H9 (cell line): Measurements from ENCODE around the gene DLGAP4. TPM values are rescaled to one million over a fixed set of nuclear protein-coding genes. Genes with fewer than 3 reads are reported as not detected.
A peak's percentile ranks its signal among the peaks of the same experiment; 100 is the strongest.

Experiments
- DNase-seq: peaks from one replicate; pipeline ENCODE4 v3.0.0-alpha.2; 2017
- H2AFZ ChIP-seq: one replicate; pipeline ENCODE4 v1.6.1; 2013; ENCODE audit warnings: mild to moderate bottlenecking, low read length, control low read depth, moderate library complexity
- H2AK5ac ChIP-seq: 2 replicates; pipeline ENCODE4 v1.6.1; 2013; ENCODE audit warnings: low read length, control low read depth, mixed read lengths; ENCODE audit not compliant: insufficient read length
- H2BK120ac ChIP-seq: one replicate; pipeline ENCODE4 v1.6.1; 2013; ENCODE audit warnings: low read depth, mild to moderate bottlenecking, low read length, control low read depth, inconsistent platforms; ENCODE audit not compliant: poor library complexity, severe bottlenecking
- H2BK12ac ChIP-seq: 2 replicates; pipeline ENCODE4 v1.6.1; 2013; ENCODE audit warnings: low read length, control low read depth, mixed read lengths, low read depth; ENCODE audit not compliant: insufficient read length
- H2BK15ac ChIP-seq: 2 replicates; pipeline ENCODE4 v1.6.1; 2013; ENCODE audit warnings: low read depth, low read length, control low read depth
- H2BK20ac ChIP-seq: one replicate; pipeline ENCODE4 v1.6.1; 2013; ENCODE audit warnings: low read depth, mild to moderate bottlenecking, low read length, control low read depth, inconsistent platforms; ENCODE audit not compliant: poor library complexity, severe bottlenecking
- H2BK5ac ChIP-seq: 2 replicates; pipeline ENCODE4 v1.6.1; 2013; ENCODE audit warnings: low read length, control low read depth, mixed read lengths; ENCODE audit not compliant: insufficient read length
- H3K14ac ChIP-seq: 2 replicates; pipeline ENCODE4 v1.6.1; 2013; ENCODE audit warnings: low read length, control low read depth; ENCODE audit not compliant: insufficient read depth
- H3K18ac ChIP-seq: 2 replicates; pipeline ENCODE4 v1.6.1; 2013; ENCODE audit warnings: low read depth, mild to moderate bottlenecking, mixed read lengths, low read length, control low read depth; ENCODE audit not compliant: insufficient read length
- H3K23ac ChIP-seq: 2 replicates; pipeline ENCODE4 v1.6.1; 2013; ENCODE audit warnings: low read length, control low read depth, mixed read lengths, low read depth; ENCODE audit not compliant: insufficient read length
- H3K23me2 ChIP-seq: 2 replicates; pipeline ENCODE4 v1.6.1; 2013; ENCODE audit warnings: low read depth, mild to moderate bottlenecking, mixed read lengths, low read length, control low read depth; ENCODE audit not compliant: insufficient read length, poor library complexity, severe bottlenecking
- H3K27ac ChIP-seq: 2 replicates; pipeline ENCODE4 v1.5.1; 2013; ENCODE audit warnings: low read length, control low read depth, mixed read lengths, low read depth; ENCODE audit not compliant: insufficient read length
- H3K27me3 ChIP-seq: 2 replicates; pipeline ENCODE4 v1.6.1; 2013; ENCODE audit warnings: low read length, control low read depth, inconsistent platforms; ENCODE audit not compliant: insufficient read depth
- H3K4ac ChIP-seq: 2 replicates; pipeline ENCODE4 v1.6.1; 2013; ENCODE audit warnings: low read depth, mild to moderate bottlenecking, control low read depth, inconsistent platforms, low read length, moderate library complexity
- H3K4me1 ChIP-seq: 2 replicates; pipeline ENCODE4 v1.6.1; 2013; ENCODE audit warnings: low read length, control low read depth, inconsistent platforms; ENCODE audit not compliant: insufficient read depth
- H3K4me2 ChIP-seq: 2 replicates; pipeline ENCODE4 v1.6.1; 2013; ENCODE audit warnings: low read length, control low read depth, mixed read lengths; ENCODE audit not compliant: insufficient read length, insufficient read depth
- H3K56ac ChIP-seq: 2 replicates; pipeline ENCODE4 v1.6.1; 2013; ENCODE audit warnings: low read depth, mild to moderate bottlenecking, mixed read lengths, low read length, control low read depth; ENCODE audit not compliant: insufficient read length
- H3K79me1 ChIP-seq: 2 replicates; pipeline ENCODE4 v1.6.1; 2013; ENCODE audit warnings: low read depth, mild to moderate bottlenecking, moderate library complexity, low read length, control low read depth, inconsistent platforms; ENCODE audit not compliant: insufficient read depth, poor library complexity, severe bottlenecking
- H3K79me2 ChIP-seq: 2 replicates; pipeline ENCODE4 v1.6.1; 2013; ENCODE audit warnings: low read length, control low read depth, inconsistent platforms; ENCODE audit not compliant: insufficient read depth
- H3K9ac ChIP-seq: 2 replicates; pipeline ENCODE4 v1.6.1; 2013; ENCODE audit warnings: low read length, control low read depth, mixed read lengths; ENCODE audit not compliant: insufficient read length; ENCODE audit errors: extremely low read depth
- H3K9me3 ChIP-seq: one replicate; pipeline ENCODE4 v1.6.1; 2013; ENCODE audit warnings: low read depth, low read length, inconsistent platforms; ENCODE audit not compliant: control insufficient read depth
- H3T11ph ChIP-seq: one replicate; pipeline ENCODE4 v1.6.1; 2013; ENCODE audit warnings: mild to moderate bottlenecking, low read length, control low read depth, inconsistent platforms
- H4K20me1 ChIP-seq: one replicate; pipeline ENCODE4 v1.6.1; 2013; ENCODE audit not compliant: control insufficient read depth, insufficient read length, insufficient read depth
- H4K5ac ChIP-seq: 2 replicates; pipeline ENCODE4 v1.6.1; 2013; ENCODE audit warnings: low read depth, mild to moderate bottlenecking, mixed read lengths, low read length, control low read depth; ENCODE audit not compliant: insufficient read length
- H4K8ac ChIP-seq: replicated peaks from 2 replicates; pipeline ENCODE4 v1.6.1; 2013; ENCODE audit warnings: low read length, control low read depth, mixed read lengths, low read depth; ENCODE audit not compliant: insufficient read length
- H4K91ac ChIP-seq: 2 replicates; pipeline ENCODE4 v1.6.1; 2013; ENCODE audit warnings: low read depth, mild to moderate bottlenecking, moderate library complexity, mixed read lengths, low read length, control low read depth; ENCODE audit not compliant: insufficient read length
- H3K27ac Mint-ChIP-seq, 3 experiments: 2 replicates in 2 of 3; 3 replicates in 1 of 3; pipeline ENCODE4 v1.8.0; 2020 to 2021; ENCODE audit warnings: mixed read lengths in 3 of 3, mild to moderate bottlenecking in 1 of 3, moderate library complexity in 1 of 3
- H3K27me3 Mint-ChIP-seq: 2 replicates; pipeline ENCODE4 v1.8.0; 2021; ENCODE audit warnings: low read depth, mild to moderate bottlenecking, moderate library complexity, mixed read lengths
- H3K36me3 Mint-ChIP-seq, 3 experiments: 2 replicates in 2 of 3; 3 replicates in 1 of 3; pipeline ENCODE4 v1.8.0; 2020 to 2021; ENCODE audit warnings: low read depth in 3 of 3, mixed read lengths in 3 of 3; ENCODE audit not compliant: insufficient read depth in 1 of 3
- H3K4me1 Mint-ChIP-seq, 2 experiments: 2 replicates each; pipeline ENCODE4 v1.8.0; 2020; ENCODE audit warnings: mixed read lengths in 2 of 2
- H3K4me3 Mint-ChIP-seq, 2 experiments: 2 replicates in 1 of 2; 3 replicates in 1 of 2; pipeline ENCODE4 v1.8.0; 2020 to 2021; ENCODE audit warnings: mild to moderate bottlenecking in 2 of 2, mixed read lengths in 2 of 2, moderate library complexity in 1 of 2
- H3K9me3 Mint-ChIP-seq, 2 experiments: 2 replicates in 1 of 2; 3 replicates in 1 of 2; pipeline ENCODE4 v1.8.0; 2020; ENCODE audit warnings: mild to moderate bottlenecking in 2 of 2, mixed read lengths in 2 of 2, moderate library complexity in 1 of 2
- CTCF ChIP-seq: fragments of 200-600 bp; sonication (generic); conservative IDR thresholded peaks from 3 replicates; pipeline ENCODE4 v1.8.0; 2021; ENCODE audit warnings: antibody characterized with exemption, mild to moderate bottlenecking
- WGBS: extraction: QIAGEN DNeasy Blood & Tissue Kit; methylation state at CpG from one replicate; pipeline ENCODE4 v1.1.7; 2013; ENCODE audit warnings: missing lambda C conversion rate, low lambda C conversion rate, mixed read lengths; ENCODE audit not compliant: insufficient read length; ENCODE audit errors: extremely low coverage; 5-methylcytosine and 5-hydroxymethylcytosine counted together
- total RNA-seq: library from RNA; stranded (reverse); gene quantifications from 2 replicates; pipeline ENCODE4 v1.2.1, GENCODE V29; 2021

The DLGAP4 gene
- total RNA-seq, 1 experiment from 2014 or later = 48.0 TPM

DNA sequence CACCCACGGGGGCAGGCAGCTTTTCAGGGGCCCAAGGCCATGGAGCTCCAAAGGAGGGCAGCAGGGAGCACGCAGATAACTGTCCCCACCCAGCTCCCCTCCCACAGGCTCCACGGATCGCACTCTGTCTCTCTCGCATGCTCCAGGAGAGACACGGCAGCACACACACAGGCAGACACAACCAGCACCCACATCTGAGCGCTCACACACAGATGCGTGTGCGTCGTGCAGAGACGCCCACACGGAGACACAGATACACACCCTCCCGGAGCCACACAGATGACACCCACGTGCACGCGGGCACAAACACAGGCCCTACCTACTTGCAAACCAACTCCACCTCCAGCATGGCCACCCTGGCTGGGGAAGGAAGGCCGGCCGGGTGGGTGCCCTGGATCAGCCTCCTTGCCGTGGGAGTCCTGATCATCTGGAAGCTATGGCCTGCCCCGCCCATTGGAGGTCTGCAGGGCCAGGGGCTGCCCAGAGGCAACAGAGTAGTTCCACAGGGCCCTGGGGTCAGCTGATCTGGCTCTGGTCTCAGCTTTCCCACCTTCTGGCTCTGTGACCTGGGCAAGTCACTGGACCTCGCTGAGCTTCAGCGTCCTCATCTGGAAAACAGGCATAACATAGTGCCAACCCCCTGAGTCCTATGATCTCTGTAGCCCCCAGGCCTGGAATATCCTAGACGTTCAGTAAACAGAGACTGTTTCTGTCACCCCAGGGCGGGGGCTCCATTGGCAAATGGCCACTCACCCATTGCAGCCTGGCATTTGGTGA lies 38.3 kb upstream of the DLGAP4 start:
- no peak; the same call in 2 of the 3 replicates for TF ChIP-seq CTCF
- Mint-ChIP-seq H3K27me3 (no peaks in the 10 kb centered on the region; the same call in 1 of the 2 replicates), H3K36me3 (no peaks in the 10 kb centered on the region), H3K4me3 (no peak overlapping the region), H3K4me1 (peaks cover 12 to 32% of the 10 kb centered on the region in 2 experiments), H3K27ac (peak overlapping the region in 1 of 3 experiments; percentile 25; a peak in 2 of 7 replicates), H3K9me3 (no peaks in the 10 kb centered on the region)
- Histone ChIP-seq H3K14ac (no peak overlapping the region), H3K27me3 (no peaks in the 10 kb centered on the region), H3T11ph (no peak overlapping the region), H2AFZ (no peak overlapping the region), H3K4ac (no peak overlapping the region), H2AK5ac (no peak overlapping the region), H3K23ac (no peak overlapping the region), H3K4me2 (no peak overlapping the region), H3K18ac (no peak overlapping the region), H3K23me2 (no peaks in the 10 kb centered on the region), H2BK5ac (no peak overlapping the region), H3K9me3 (no peaks in the 10 kb centered on the region), H2BK120ac (no peak overlapping the region), H4K20me1 (no peaks in the 10 kb centered on the region), H3K4me1 (0 out of 2 replicates have a peak, but pooled peaks cover 3% of the 10 kb centered on the region), H3K27ac (no peak overlapping the region), H2BK12ac (no peak overlapping the region), H3K56ac (no peak overlapping the region), H3K9ac (no peak overlapping the region), H4K5ac (no peak overlapping the region), H2BK15ac (no peak overlapping the region), H2BK20ac (no peak overlapping the region), H4K91ac (no peak overlapping the region), H3K79me2 (no peaks in the 10 kb centered on the region), H3K79me1 (no peaks in the 10 kb centered on the region), H4K8ac (no peak overlapping the region)
- no CpG with 5 or more reads among the region's 24 CpGs for WGBS
- DNase-seq = no peak
